ENCODE data around the gene RDH8. TPM values are rescaled to one million over a fixed set of nuclear protein-coding genes. Genes with fewer than 3 reads are reported as not detected.

RDH8 gene
- total and polyA plus RNA-seq, 2 experiments from 2014 or later: not detected

DNA sequence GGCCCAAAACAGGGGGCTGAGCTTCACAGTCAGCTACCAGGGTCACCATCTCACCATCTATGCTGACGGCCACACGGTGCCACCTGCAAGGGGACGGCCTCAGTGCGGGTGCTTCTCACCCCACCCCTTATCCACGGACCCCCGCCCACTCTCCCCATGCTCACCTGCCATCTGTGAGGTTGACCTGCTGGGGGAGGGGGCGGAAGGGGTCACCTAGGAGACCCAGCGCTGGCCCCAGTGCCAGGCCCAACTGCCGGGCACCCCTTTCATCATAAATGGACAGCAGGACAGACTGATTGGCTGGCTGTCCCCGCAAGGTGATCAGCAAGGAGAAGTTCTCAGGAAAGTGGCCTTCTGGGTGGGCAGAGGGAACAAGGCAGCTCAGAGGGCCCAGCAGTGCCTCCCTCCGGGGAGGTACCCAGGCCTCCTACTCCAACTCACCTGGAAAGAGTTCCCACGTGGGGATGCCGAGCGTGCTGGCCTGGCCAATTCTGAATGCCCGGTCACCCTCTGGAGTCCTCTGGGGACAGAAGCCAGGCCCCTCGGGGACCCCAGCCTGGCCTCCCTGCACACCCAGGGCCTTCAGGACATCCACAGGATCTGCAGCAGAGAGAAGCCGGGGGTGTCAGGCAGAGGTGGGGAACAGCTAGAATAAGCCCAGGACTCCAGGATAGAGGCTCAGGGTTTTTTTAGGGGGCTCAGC lies 7.5 kb upstream of the RDH8 start:
- no peak overlapping the region for H3K27ac ChIP-seq
- no peak overlapping the region for H3K4me3 ChIP-seq
- DNase-seq (ENCODE audit: low spot score): no peak
- H3K79me2 ChIP-seq: no peaks in the 10 kb centered on the region
- no peaks in the 10 kb centered on the region for H3K9me3 ChIP-seq (ENCODE audit: low read depth)
- TF ChIP-seq EZH2 (IDR thresholded peaks at IDR 0.05; ENCODE audit: borderline replicate concordance): no peak
- TF ChIP-seq, protein P1, sequence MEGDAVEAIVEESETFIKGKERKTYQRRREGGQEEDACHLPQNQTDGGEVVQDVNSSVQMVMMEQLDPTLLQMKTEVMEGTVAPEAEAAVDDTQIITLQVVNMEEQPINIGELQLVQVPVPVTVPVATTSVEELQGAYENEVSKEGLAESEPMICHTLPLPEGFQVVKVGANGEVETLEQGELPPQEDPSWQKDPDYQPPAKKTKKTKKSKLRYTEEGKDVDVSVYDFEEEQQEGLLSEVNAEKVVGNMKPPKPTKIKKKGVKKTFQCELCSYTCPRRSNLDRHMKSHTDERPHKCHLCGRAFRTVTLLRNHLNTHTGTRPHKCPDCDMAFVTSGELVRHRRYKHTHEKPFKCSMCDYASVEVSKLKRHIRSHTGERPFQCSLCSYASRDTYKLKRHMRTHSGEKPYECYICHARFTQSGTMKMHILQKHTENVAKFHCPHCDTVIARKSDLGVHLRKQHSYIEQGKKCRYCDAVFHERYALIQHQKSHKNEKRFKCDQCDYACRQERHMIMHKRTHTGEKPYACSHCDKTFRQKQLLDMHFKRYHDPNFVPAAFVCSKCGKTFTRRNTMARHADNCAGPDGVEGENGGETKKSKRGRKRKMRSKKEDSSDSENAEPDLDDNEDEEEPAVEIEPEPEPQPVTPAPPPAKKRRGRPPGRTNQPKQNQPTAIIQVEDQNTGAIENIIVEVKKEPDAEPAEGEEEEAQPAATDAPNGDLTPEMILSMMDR (IDR thresholded peaks at IDR 0.05; ENCODE audit: poor library complexity): no peak
- H3K4me1 ChIP-seq (ENCODE audit: insufficient read depth): peaks cover 16% of the 10 kb centered on the region
- no peak overlapping the region for H3K4me2 ChIP-seq
- H3K36me3 ChIP-seq (replicated peaks; ENCODE audit: insufficient read depth, low read depth): no peaks in the 10 kb centered on the region
- H3K27me3 ChIP-seq: peaks cover 16% of the 10 kb centered on the region
- no peak overlapping the region for H2AFZ ChIP-seq
- H4K20me1 ChIP-seq (ENCODE audit: insufficient read depth, poor library complexity, severe bottlenecking): no peaks in the 10 kb centered on the region
- WGBS (ENCODE audit: low lambda C conversion rate, missing lambda C conversion rate): 81% methylated on average over 17 of the region's 17 CpGs
- no peaks in the 10 kb centered on the region for H3K9me2 ChIP-seq (replicated peaks; ENCODE audit: insufficient read depth)

DNA sequence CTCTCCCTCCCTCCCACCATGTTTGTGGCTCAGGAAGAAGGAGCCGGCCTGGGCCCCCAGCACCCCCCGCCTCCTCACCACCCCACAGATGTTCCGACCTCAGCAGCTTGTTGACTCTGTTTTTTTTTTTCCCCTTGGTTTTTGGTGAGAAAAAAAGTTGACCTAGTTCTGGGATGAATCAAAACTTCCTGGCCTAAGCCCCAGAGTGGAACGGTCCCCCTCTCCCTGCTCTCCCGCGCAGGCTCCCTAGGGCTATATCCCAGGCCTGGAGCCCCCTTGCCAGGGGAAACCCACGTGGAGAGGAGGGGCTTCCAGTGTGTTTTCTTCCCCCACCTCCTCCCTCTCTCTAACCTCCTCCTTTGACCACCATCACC lies 7.0 kb upstream of the RDH8 start:
- peaks cover 16% of the 10 kb centered on the region for H3K4me1 ChIP-seq (ENCODE audit: insufficient read depth)
- no peaks in the 10 kb centered on the region for H3K36me3 ChIP-seq (replicated peaks; ENCODE audit: insufficient read depth, low read depth)
- H3K27me3 ChIP-seq: peaks cover 21% of the 10 kb centered on the region
- DNase-seq (ENCODE audit: low spot score): no peak
- no peaks in the 10 kb centered on the region for H3K79me2 ChIP-seq
- H3K9me2 ChIP-seq (replicated peaks; ENCODE audit: insufficient read depth): no peaks in the 10 kb centered on the region
- H4K20me1 ChIP-seq (ENCODE audit: insufficient read depth, poor library complexity, severe bottlenecking): no peaks in the 10 kb centered on the region
- H3K4me3 ChIP-seq: no peak overlapping the region
- H2AFZ ChIP-seq: no peak overlapping the region
- peak overlapping the region; percentile 12 for H3K27ac ChIP-seq
- 63% methylated on average over 6 of the region's 7 CpGs for WGBS (ENCODE audit: low lambda C conversion rate, missing lambda C conversion rate)
- H3K4me2 ChIP-seq: no peak overlapping the region
- TF ChIP-seq, protein P1 (IDR thresholded peaks at IDR 0.05; ENCODE audit: poor library complexity): no peak
- TF ChIP-seq EZH2phosphoT487 (IDR thresholded peaks at IDR 0.05; ENCODE audit: low read depth, severe bottlenecking, unreplicated experiment): no peak
- TF ChIP-seq EZH2 (IDR thresholded peaks at IDR 0.05; ENCODE audit: borderline replicate concordance): no peak
- H3K9me3 ChIP-seq (ENCODE audit: low read depth): no peaks in the 10 kb centered on the region

DNA sequence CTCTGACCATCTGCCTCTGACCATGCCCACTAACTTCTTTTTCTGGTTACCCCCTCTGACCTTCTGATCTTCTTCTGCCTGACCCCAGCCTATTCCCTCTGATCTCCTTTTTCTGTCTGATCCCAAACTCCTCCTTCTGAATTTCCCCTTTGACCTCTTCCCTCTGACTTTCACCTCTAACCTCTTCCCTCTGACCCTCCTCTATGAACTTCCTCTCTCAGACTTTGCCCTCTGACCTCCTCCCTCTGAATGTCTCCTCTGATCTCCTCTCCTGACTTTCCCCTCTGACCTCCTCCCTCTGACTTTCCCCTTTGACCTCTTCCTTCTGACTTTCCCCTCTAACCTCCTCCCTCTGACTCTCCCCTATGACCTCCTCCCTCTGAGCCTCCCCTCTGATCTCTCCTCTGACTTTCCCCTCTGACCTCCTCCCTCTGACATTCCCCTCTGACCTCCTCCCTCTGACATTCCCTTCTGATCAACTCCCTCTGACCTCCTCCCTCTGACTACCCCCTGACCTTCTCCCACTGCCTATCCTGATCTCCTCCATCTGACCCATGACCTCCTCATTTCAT lies 6.4 kb upstream of the RDH8 start:
- Histone ChIP-seq H3K79me2 (no peaks in the 10 kb centered on the region), H2AFZ (no peak overlapping the region), H3K9me3 (ENCODE audit: low read depth) (no peaks in the 10 kb centered on the region), H3K4me3 (no peak overlapping the region), H3K36me3 (replicated peaks; ENCODE audit: insufficient read depth, low read depth) (no peaks in the 10 kb centered on the region), H3K4me2 (no peak overlapping the region), H3K9me2 (replicated peaks; ENCODE audit: insufficient read depth) (no peaks in the 10 kb centered on the region), H3K4me1 (ENCODE audit: insufficient read depth) (peaks cover 16% of the 10 kb centered on the region), H4K20me1 (ENCODE audit: insufficient read depth, poor library complexity, severe bottlenecking) (no peaks in the 10 kb centered on the region), H3K27ac (peak overlapping the region; percentile 12), H3K27me3 (peaks cover 26% of the 10 kb centered on the region)
- TF ChIP-seq EZH2 (IDR thresholded peaks at IDR 0.05; ENCODE audit: borderline replicate concordance) (no peak), EZH2phosphoT487 (IDR thresholded peaks at IDR 0.05; ENCODE audit: low read depth, severe bottlenecking, unreplicated experiment) (no peak)
- TF ChIP-seq, protein P1 (IDR thresholded peaks at IDR 0.05; ENCODE audit: poor library complexity): no peak
- DNase-seq (ENCODE audit: low spot score): no peak
